AG04449 (cell line): Measurements from ENCODE around the gene SIPA1L3.

Experiments used
- CTCF ChIA-PET: fragments of 350-600 bp; formaldehyde crosslinking; extraction: SDS; loops from one replicate; lab custom pipeline; 2021; ENCODE audit warnings: antibody characterized with exemption; lab: Yijun Ruan, JAX
- POLR2A ChIA-PET: fragments of 400-600, 350-600 bp; formaldehyde crosslinking; extraction: SDS; loops from one replicate; lab custom pipeline; 2020; ENCODE audit warnings: antibody characterized with exemption, inconsistent platforms; lab: Yijun Ruan, JAX
- DNase-seq: peaks from one replicate; pipeline ENCODE4 v3.0.0-alpha.2; 2010; ENCODE audit warnings: low read depth, low spot score
- H3K4me3 ChIP-seq: 2 replicates; pipeline ENCODE4 v1.5.1; 2011; ENCODE audit warnings: low read depth, mild to moderate bottlenecking, control low read depth, low read length
- CTCF ChIP-seq: IDR thresholded peaks from one replicate; pipeline ENCODE4 v1.5.1; 2011; ENCODE audit warnings: mild to moderate bottlenecking, moderate library complexity, low read length, control low read depth, inconsistent platforms; ENCODE audit not compliant: insufficient read depth; ENCODE audit errors: missing control alignments

SIPA1L3 gene

DNA sequence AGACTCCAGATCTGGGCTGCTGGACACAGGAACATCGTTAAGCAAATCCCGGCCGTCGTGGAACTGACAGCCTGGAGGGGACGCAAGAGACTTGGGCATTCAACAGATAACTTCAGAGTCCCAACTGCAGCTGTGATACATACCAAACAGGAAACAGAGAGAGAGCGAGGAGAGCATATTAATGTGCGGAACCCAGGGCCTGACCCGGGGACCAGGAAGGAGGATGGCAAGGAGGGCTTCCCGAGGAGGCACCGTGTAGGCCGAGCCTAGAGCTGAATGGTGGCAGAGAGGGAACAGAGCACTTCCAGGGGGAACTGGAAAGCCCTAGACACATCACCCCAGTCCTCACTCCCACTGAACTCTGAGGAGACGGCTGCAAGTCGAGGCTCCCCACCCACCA, 68.1 kb downstream of the SIPA1L3 start:
- POLR2A ChIA-PET: no interaction called here
- no peak overlapping the region for H3K4me3 ChIP-seq
- CTCF ChIA-PET: no interaction called here
- no peak for DNase-seq
- TF ChIP-seq CTCF: no peak

- ChIA-PET CTCF (interaction anchor here (0.9 to 1.6 kb wide), 3 partner anchors 11 to 44 kb away, joined by 3 to 4 read pairs (median 3); no protein-coding TSS in a partner anchor), POLR2A (no interaction called here)
- no peak for DNase-seq
- TF ChIP-seq CTCF: no peak
- H3K4me3 ChIP-seq: no peak overlapping the region
These were observed 68.8 kb downstream of the SIPA1L3 start for GRCh38 chr19:37975596-37976515.

- no peak for TF ChIP-seq CTCF
- ChIA-PET CTCF (interaction anchor here (1.2 to 1.6 kb wide), 4 partner anchors 9 to 75 kb away, joined by 3 to 6 read pairs (median 4); no protein-coding TSS in a partner anchor), POLR2A (no interaction called here)
- no peak for DNase-seq
- H3K4me3 ChIP-seq: no peak overlapping the region
These were observed 70.4 kb downstream of the SIPA1L3 start for GRCh38 chr19:37977391-37977790.

GRCh38 chr19:37977992-37978391, 71.0 kb downstream of the SIPA1L3 start:
- DNase-seq: no peak
- POLR2A ChIA-PET: no interaction called here
- TF ChIP-seq CTCF: no peak
- no peak overlapping the region for H3K4me3 ChIP-seq
- CTCF ChIA-PET: interaction anchor here (0.6 to 1.4 kb wide), 6 partner anchors 10 to 111 kb away, joined by 3 to 6 read pairs (median 3); no protein-coding TSS in a partner anchor

GRCh38 chr19:37979547-37980082, 72.6 kb downstream of the SIPA1L3 start:
- no peak overlapping the region for H3K4me3 ChIP-seq
- ChIA-PET CTCF (no interaction called here), POLR2A (no interaction called here)
- DNase-seq: no peak
- TF ChIP-seq CTCF: no peak
